Mucosa of descending colon (tissue), 3 donors: ENCODE results near the gene PTPRM. TPM values are rescaled to one million over a fixed set of nuclear protein-coding genes. Genes with fewer than 3 reads are reported as not detected.

Experiments
- ATAC-seq: fragments of 200-7000 bp; cut with Tn5 transposase; one replicate; pipeline ENCODE4 v1.9.1; 2020; ENCODE audit warnings: mild to moderate bottlenecking, moderate library complexity
- DNase-seq, 3 donors: peaks; one replicate each; pipeline ENCODE4 v3.0.0-alpha.2; 2020
- H3K36me3 ChIP-seq: fragments of 200-600 bp; one replicate; pipeline ENCODE4 v1.8.0; 2021; ENCODE audit warnings: low read depth, mild to moderate bottlenecking
- H3K4me1 ChIP-seq: fragments of 200-600 bp; one replicate; pipeline ENCODE4 v1.8.0; 2021; ENCODE audit warnings: low read depth, mild to moderate bottlenecking
- H3K4me3 ChIP-seq: fragments of 200-600 bp; one replicate; pipeline ENCODE4 v1.8.0; 2021; ENCODE audit warnings: mild to moderate bottlenecking
- H3K9me3 ChIP-seq: fragments of 200-600 bp; one replicate; pipeline ENCODE4 v1.8.0; 2021; ENCODE audit warnings: mild to moderate bottlenecking
- intact Hi-C, 2 donors: fragments of 100-400 bp; cut with DNase I in 1 of 2; cut with micrococcal nuclease in 1 of 2; formaldehyde crosslinking; loops; one replicate each; pipeline versions ENCODE4 v1.11.0 to v1.11.1; 2022; cut with DNase I, micrococcal nuclease
- total RNA-seq, 3 donors: library from RNA; stranded (reverse); fragmentation: NEBNext Ultra II Directional in 2 of 3; extraction: Animal tissue kit (Norgen Biotek cat#: 25700) in 2 of 3; gene quantifications; one replicate each; pipeline versions ENCODE4 v1.2.1 to v1.2.4, GENCODE V29; 2021 to 2023
- TF ChIP-seq, protein P1 (sequence below): fragments of 200-600 bp; IDR thresholded peaks from one replicate; pipeline ENCODE4 v1.8.0; 2022; ENCODE audit warnings: antibody characterized with exemption, mild to moderate bottlenecking
- donor health status: DM: no; HTN: no; CAD: no; lungs with moderate emphysema.
- donor health status: DM: no; HTN: no; CAD: no.
- donor health status: DM: no; HTN: yes; CAD: no.

PTPRM gene
- total RNA-seq, 3 donors from 2014 or later, result 15.3 to 41.1 (median 19.6) TPM

DNA sequence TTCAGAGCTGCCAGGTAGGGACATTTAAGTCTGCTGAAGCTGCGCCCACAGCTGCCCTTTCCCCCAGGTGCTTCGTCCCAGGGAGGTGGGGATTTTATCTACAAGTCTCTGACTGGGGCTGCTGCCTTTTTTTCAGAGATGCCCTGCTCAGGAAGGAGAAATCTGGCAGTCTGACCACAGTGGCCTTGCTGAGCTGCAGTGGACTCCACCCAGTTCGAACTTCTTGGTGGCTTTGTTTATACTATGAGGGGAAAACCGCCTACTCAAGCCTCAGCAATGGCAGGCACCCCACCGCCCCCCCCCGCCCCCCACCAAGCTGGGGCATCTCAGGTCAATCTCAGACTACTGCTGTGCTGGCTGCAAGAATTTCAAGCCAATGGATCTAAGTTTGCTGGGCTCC, 584.1 kb downstream of the PTPRM start:
- TF ChIP-seq, protein P1, sequence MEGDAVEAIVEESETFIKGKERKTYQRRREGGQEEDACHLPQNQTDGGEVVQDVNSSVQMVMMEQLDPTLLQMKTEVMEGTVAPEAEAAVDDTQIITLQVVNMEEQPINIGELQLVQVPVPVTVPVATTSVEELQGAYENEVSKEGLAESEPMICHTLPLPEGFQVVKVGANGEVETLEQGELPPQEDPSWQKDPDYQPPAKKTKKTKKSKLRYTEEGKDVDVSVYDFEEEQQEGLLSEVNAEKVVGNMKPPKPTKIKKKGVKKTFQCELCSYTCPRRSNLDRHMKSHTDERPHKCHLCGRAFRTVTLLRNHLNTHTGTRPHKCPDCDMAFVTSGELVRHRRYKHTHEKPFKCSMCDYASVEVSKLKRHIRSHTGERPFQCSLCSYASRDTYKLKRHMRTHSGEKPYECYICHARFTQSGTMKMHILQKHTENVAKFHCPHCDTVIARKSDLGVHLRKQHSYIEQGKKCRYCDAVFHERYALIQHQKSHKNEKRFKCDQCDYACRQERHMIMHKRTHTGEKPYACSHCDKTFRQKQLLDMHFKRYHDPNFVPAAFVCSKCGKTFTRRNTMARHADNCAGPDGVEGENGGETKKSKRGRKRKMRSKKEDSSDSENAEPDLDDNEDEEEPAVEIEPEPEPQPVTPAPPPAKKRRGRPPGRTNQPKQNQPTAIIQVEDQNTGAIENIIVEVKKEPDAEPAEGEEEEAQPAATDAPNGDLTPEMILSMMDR, result no peak
- no peak for ATAC-seq
- intact Hi-C loops, result no loop called here

DNA sequence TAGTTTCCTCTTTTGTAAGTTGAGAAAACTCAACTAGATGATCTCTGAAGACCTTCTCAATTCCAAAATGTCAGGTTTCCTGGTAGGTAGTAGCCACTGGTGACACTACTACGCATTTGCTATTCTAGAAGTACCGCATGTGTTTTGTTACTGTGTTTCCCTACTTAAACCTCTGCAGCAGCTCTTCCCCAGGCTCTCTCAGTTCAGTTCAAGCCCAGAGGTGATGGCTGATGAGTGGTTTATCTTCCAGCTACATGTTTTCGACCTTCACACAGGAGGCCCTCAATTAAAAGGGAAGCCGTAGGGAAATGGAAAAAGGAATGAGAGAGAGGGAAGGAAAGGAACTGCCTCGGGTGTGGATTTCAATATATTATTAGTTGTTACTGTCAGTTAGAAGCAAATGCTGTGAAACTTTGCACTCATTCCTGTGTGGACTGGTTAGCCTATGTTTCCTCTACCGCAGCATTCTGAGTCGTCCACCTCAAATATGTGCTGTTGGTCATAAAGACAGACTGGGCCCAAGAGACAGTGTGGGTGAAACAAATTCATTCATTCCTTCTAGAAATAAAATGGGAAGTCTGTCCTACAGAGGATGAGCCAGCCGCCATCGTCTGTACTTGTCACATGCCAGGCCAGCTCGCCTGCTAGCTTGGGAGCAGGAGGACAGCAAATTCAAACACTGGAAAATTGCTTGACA, 586.9 kb downstream of the PTPRM start:
- no peak for ATAC-seq

More for the DNA sequence above, 584.1 kb downstream of the PTPRM start:
- H3K36me3 ChIP-seq, result no peaks in the 10 kb centered on the region
- H3K4me3 ChIP-seq, result no peak overlapping the region
- H3K4me1 ChIP-seq, result no peaks in the 10 kb centered on the region
- no peak for DNase-seq
- peaks cover 5% of the 10 kb centered on the region for H3K9me3 ChIP-seq

DNA sequence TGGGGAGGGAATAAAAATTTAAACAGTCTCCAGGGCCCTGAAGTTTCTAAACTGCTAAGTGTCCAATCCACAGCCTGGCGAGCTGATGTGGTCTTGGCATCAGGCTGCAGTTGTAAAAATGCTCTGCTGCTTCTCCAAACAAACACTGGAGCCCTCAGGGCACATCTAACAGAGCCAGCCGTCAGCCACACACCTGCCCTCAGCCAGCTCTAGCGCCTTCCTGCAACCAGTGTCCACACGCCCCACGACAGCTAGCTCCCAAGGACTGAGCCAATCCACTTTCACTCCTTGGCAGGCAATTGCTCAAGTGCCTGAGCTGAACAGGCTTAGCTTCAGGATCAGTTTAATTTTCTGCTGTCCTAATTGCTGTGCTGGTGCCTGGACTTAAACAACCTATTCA, 595.7 kb downstream of the PTPRM start:
- H3K9me3 ChIP-seq, result no peaks in the 10 kb centered on the region
- no peak for ATAC-seq
- intact Hi-C loops, result no loop called here
- H3K4me1 ChIP-seq, result no peaks in the 10 kb centered on the region
- H3K36me3 ChIP-seq, result no peaks in the 10 kb centered on the region
- TF ChIP-seq, protein P1, result no peak
- H3K4me3 ChIP-seq, result no peak overlapping the region
- DNase-seq, result no peak

More for the DNA sequence above, 586.9 kb downstream of the PTPRM start:
- TF ChIP-seq, protein P1, result no peak
- Histone ChIP-seq H3K4me1 (no peaks in the 10 kb centered on the region), H3K9me3 (no peaks in the 10 kb centered on the region), H3K4me3 (no peak overlapping the region), H3K36me3 (no peaks in the 10 kb centered on the region)
- no peak for DNase-seq
- intact Hi-C loops, result no loop called here

DNA sequence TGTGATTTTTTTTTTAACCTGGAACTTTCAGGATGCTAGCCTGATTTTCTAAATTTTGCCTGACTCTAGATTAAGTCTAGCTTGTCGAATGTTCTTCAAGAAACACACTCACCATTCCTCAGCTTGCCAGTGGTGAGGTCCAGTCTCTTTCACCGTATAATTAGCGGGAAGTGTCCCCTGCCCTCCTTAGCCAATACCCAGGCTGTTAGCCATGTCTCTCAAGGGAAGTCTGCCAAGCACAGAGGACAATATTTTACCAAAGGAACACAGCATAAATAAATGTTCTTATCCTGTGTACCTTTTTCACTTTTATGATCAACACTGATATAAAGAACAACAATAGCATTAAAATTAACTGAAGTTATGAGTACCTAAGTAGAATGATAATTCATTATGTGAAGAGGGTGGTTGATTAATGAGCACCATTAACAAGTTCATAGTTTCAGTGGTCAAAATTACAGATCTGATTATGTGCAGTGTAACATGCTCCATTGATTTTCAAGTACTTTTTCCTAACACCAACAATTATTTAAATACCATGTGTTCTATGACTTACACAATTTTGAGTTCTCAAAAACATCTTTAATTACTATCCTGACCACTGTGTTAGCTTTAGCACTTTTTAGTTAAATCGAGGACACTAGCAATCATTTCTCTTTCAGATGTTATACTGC, 596.3 kb downstream of the PTPRM start:
- TF ChIP-seq, protein P1, result no peak

DNA sequence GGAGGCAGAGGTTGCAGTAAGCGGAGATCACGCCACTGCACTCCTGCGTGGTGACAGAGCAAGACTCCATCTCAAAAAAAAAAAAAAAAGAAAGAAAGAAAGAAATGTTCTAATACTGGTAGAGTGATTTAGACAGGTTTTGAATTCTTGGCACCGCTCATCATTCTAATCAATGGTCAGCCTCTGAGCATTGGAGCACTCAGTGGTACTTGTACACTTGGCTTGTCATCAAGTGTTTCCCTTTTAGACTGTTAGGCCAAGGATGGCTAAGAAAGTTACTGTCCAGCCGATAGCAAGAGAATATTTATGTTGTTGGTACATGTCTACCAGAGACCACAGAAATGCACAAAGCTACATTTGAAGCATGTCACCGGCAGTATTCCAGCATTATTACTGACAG, 598.0 kb downstream of the PTPRM start:
- Histone ChIP-seq H3K4me1 (no peaks in the 10 kb centered on the region), H3K36me3 (no peaks in the 10 kb centered on the region), H3K9me3 (no peaks in the 10 kb centered on the region), H3K4me3 (no peak overlapping the region)
- TF ChIP-seq, protein P1, result no peak
- intact Hi-C loops, result no loop called here
- ATAC-seq (no peak), DNase-seq (no peak)

More for the DNA sequence above, 596.3 kb downstream of the PTPRM start:
- H3K9me3 ChIP-seq, result no peaks in the 10 kb centered on the region
- DNase-seq, result no peak
- no peak for ATAC-seq
- intact Hi-C loops, result no loop called here
- H3K4me1 ChIP-seq, result no peaks in the 10 kb centered on the region
- H3K4me3 ChIP-seq, result no peak overlapping the region
- H3K36me3 ChIP-seq, result no peaks in the 10 kb centered on the region
